ENCODE measurements around the gene F13A1. TPM values are rescaled to one million over a fixed set of nuclear protein-coding genes. Genes with fewer than 3 reads are reported as not detected.

F13A1 gene
- total RNA-seq, 1 donor from 2014 or later = 187 TPM

GRCh38 chr6:6362056-6362840 is 41.8 kb upstream of the F13A1 start:
- no peak for TF ChIP-seq CTCF (IDR thresholded peaks at IDR 0.05)
- no peaks in the 10 kb centered on the region for H3K27me3 ChIP-seq (ENCODE audit: low read depth)
- no peak overlapping the region for H3K27ac ChIP-seq
- H3K4me3 ChIP-seq = no peak overlapping the region
- no peak for ATAC-seq
- intact Hi-C loops (cut with DNase I) = no loop called here
- no peak for DNase-seq
- H3K4me1 ChIP-seq = no peaks in the 10 kb centered on the region
- no peaks in the 10 kb centered on the region for H3K36me3 ChIP-seq
- H3K9me3 ChIP-seq = no peaks in the 10 kb centered on the region

GRCh38 chr6:6357530-6357929 is 37.1 kb upstream of the F13A1 start:
- Histone ChIP-seq H3K36me3 (no peaks in the 10 kb centered on the region), H3K4me1 (no peaks in the 10 kb centered on the region), H3K9me3 (no peaks in the 10 kb centered on the region), H3K27me3 (ENCODE audit: low read depth) (peaks cover 5% of the 10 kb centered on the region), H3K4me3 (no peak overlapping the region), H3K27ac (no peak overlapping the region)
- DNase-seq (no peak), ATAC-seq (no peak)
- intact Hi-C loops (cut with DNase I) = no loop called here
- no peak for TF ChIP-seq CTCF (IDR thresholded peaks at IDR 0.05)

GRCh38 chr6:6357032-6357431 is 36.6 kb upstream of the F13A1 start:
- H3K9me3 ChIP-seq = no peaks in the 10 kb centered on the region
- peaks cover 5% of the 10 kb centered on the region for H3K27me3 ChIP-seq (ENCODE audit: low read depth)
- TF ChIP-seq CTCF (IDR thresholded peaks at IDR 0.05) = no peak
- no peaks in the 10 kb centered on the region for H3K4me1 ChIP-seq
- DNase-seq (no peak), ATAC-seq (no peak)
- H3K36me3 ChIP-seq = no peaks in the 10 kb centered on the region
- H3K27ac ChIP-seq = no peak overlapping the region
- no peak overlapping the region for H3K4me3 ChIP-seq
- intact Hi-C loops (cut with DNase I) = no loop called here

GRCh38 chr6:6352772-6353171 is 32.3 kb upstream of the F13A1 start:
- no peak overlapping the region for H3K27ac ChIP-seq
- peaks cover 5% of the 10 kb centered on the region for H3K27me3 ChIP-seq (ENCODE audit: low read depth)
- TF ChIP-seq CTCF (IDR thresholded peaks at IDR 0.05) = no peak
- no peak for ATAC-seq
- intact Hi-C loops (cut with DNase I) = no loop called here
- no peaks in the 10 kb centered on the region for H3K9me3 ChIP-seq
- no peaks in the 10 kb centered on the region for H3K4me1 ChIP-seq
- no peaks in the 10 kb centered on the region for H3K36me3 ChIP-seq
- no peak for DNase-seq
- H3K4me3 ChIP-seq = no peak overlapping the region

GRCh38 chr6:6351511-6352025 is 31.1 kb upstream of the F13A1 start:
- H3K36me3 ChIP-seq = no peaks in the 10 kb centered on the region
- H3K4me3 ChIP-seq = no peak overlapping the region
- no peaks in the 10 kb centered on the region for H3K9me3 ChIP-seq
- ATAC-seq = no peak
- H3K27ac ChIP-seq = no peak overlapping the region
- no peak for TF ChIP-seq CTCF (IDR thresholded peaks at IDR 0.05)
- intact Hi-C loops (cut with DNase I) = no loop called here
- H3K4me1 ChIP-seq = no peaks in the 10 kb centered on the region
- H3K27me3 ChIP-seq (ENCODE audit: low read depth) = peaks cover 5% of the 10 kb centered on the region
- DNase-seq = no peak

Measured in lower lobe of right lung (tissue), 2 donors.